Left lung (tissue), 10 donors: ENCODE measurements around the gene SLC22A7. TPM values are rescaled to one million over a fixed set of nuclear protein-coding genes. Genes with fewer than 3 reads are reported as not detected.

Experiments used
- ATAC-seq: fragments of 200-7000 bp; cut with Tn5 transposase; one replicate; pipeline ENCODE4 v1.9.1; 2020; ENCODE audit warnings: moderate library complexity
- DNase-seq, 4 donors: peaks; one replicate each; pipeline ENCODE4 v3.0.0-alpha.2; 2013 to 2020
- H3K27ac ChIP-seq, 2 donors: fragments of 200-600 bp; sonication (generic) in 1 of 2; one replicate each; pipeline versions ENCODE4 v1.5.0 to v1.8.0; 2020 to 2021
- H3K27me3 ChIP-seq, 2 donors: fragments of 200-600 bp; sonication (generic) in 1 of 2; one replicate each; pipeline versions ENCODE4 v1.5.0 to v1.8.0; 2020 to 2021
- H3K36me3 ChIP-seq, 2 donors: fragments of 200-600 bp; sonication (generic) in 1 of 2; one replicate each; pipeline versions ENCODE4 v1.5.0 to v1.8.0; 2020 to 2021
- H3K4me1 ChIP-seq, 2 donors: fragments of 200-600 bp; one replicate each; pipeline ENCODE4 v1.8.0; 2021
- H3K4me3 ChIP-seq, 2 donors: fragments of 200-600 bp; sonication (generic) in 1 of 2; one replicate each; pipeline versions ENCODE4 v1.5.0 to v1.8.0; 2020 to 2021; ENCODE audit warnings: mild to moderate bottlenecking in 1 of 2
- H3K9me3 ChIP-seq, 2 donors: fragments of 200-600 bp; sonication (generic) in 1 of 2; one replicate each; pipeline versions ENCODE4 v1.5.0 to v1.8.0; 2020 to 2021
- CTCF ChIP-seq, 2 donors: fragments of 200-600 bp; sonication (generic) in 1 of 2; IDR thresholded peaks; one replicate each; pipeline versions ENCODE4 v1.5.0 to v1.8.0; 2021; ENCODE audit warnings: antibody characterized with exemption in 2 of 2
- intact Hi-C, 2 donors: fragments of 100-400 bp; cut with DNase I; formaldehyde crosslinking; loops; one replicate each; pipeline versions ENCODE4 v1.11.2 to v1.14.2; 2022
- polyA plus RNA-seq, 6 donors: library from polyadenylated mRNA; unstranded; fragments of 120-200 nt; gene quantifications; one replicate each; pipeline ENCODE4 v1.2.1, GENCODE V29; 2013; ENCODE audit not compliant: insufficient read length in 6 of 6
- total RNA-seq, 2 donors: library from RNA; stranded (reverse); fragmentation: NEBNext Ultra II Directional; extraction: Animal tissue kit (Norgen Biotek cat#: 25700); gene quantifications; one replicate each; pipeline ENCODE4 v1.2.1, GENCODE V29; 2021
- donor health status: DM: no; HTN: yes; CAD: no.
- donor health status: DM: no; HTN: no; CAD: no.

SLC22A7 gene
- total and polyA plus RNA-seq, 8 donors, result 0.07 to 0.28 (median 0.20) TPM; not detected in 3

GRCh38 chr6:43254138-43254817 lies 43.8 kb upstream of the SLC22A7 start:
- intact Hi-C loops, result no loop called here
- Histone ChIP-seq H3K27me3 (peaks cover 7 to 41% of the 10 kb centered on the region in 2 donors), H3K36me3 (no peaks in the 10 kb centered on the region), H3K27ac (no peak overlapping the region), H3K9me3 (no peaks in the 10 kb centered on the region), H3K4me1 (no peaks in the 10 kb centered on the region), H3K4me3 (no peak overlapping the region)
- no peak for DNase-seq
- TF ChIP-seq CTCF (IDR thresholded peaks at IDR 0.05), result no peak
- ATAC-seq, result no peak

- H3K36me3 ChIP-seq, result no peaks in the 10 kb centered on the region
- H3K4me1 ChIP-seq, result no peaks in the 10 kb centered on the region
- no peak for ATAC-seq
- H3K27ac ChIP-seq, result no peak overlapping the region
- intact Hi-C loops, result no loop called here
- DNase-seq, result no peak
- no peak overlapping the region for H3K4me3 ChIP-seq
- no peaks in the 10 kb centered on the region for H3K9me3 ChIP-seq
- peaks cover 7 to 39% of the 10 kb centered on the region in 2 donors for H3K27me3 ChIP-seq
- no peak for TF ChIP-seq CTCF (IDR thresholded peaks at IDR 0.05)
These were observed 43.2 kb upstream of the SLC22A7 start for GRCh38 chr6:43254846-43255245.

- H3K27ac ChIP-seq, result no peak overlapping the region
- DNase-seq (no peak), ATAC-seq (no peak)
- H3K36me3 ChIP-seq, result no peaks in the 10 kb centered on the region
- no peak overlapping the region for H3K4me3 ChIP-seq
- no peaks in the 10 kb centered on the region for H3K4me1 ChIP-seq
- no peaks in the 10 kb centered on the region for H3K9me3 ChIP-seq
- TF ChIP-seq CTCF (IDR thresholded peaks at IDR 0.05), result no peak
- intact Hi-C loops, result no loop called here
- H3K27me3 ChIP-seq, result peaks cover 7 to 32% of the 10 kb centered on the region in 2 donors
These were observed 42.5 kb upstream of the SLC22A7 start for GRCh38 chr6:43255408-43256054.

GRCh38 chr6:43256670-43257366 lies 41.2 kb upstream of the SLC22A7 start:
- TF ChIP-seq CTCF (IDR thresholded peaks at IDR 0.05), result no peak

More at GRCh38 chr6:43256670-43257366, 41.2 kb upstream of the SLC22A7 start:
- Histone ChIP-seq H3K4me1 (no peaks in the 10 kb centered on the region), H3K36me3 (no peaks in the 10 kb centered on the region), H3K4me3 (no peak overlapping the region), H3K9me3 (no peaks in the 10 kb centered on the region), H3K27me3 (peaks cover 0 to 19% of the 10 kb centered on the region in 2 donors), H3K27ac (no peak overlapping the region)
- no peak for DNase-seq
- no peak for ATAC-seq
- intact Hi-C loops, result no loop called here
